Measurements from ENCODE around the gene YPEL3.

DNA sequence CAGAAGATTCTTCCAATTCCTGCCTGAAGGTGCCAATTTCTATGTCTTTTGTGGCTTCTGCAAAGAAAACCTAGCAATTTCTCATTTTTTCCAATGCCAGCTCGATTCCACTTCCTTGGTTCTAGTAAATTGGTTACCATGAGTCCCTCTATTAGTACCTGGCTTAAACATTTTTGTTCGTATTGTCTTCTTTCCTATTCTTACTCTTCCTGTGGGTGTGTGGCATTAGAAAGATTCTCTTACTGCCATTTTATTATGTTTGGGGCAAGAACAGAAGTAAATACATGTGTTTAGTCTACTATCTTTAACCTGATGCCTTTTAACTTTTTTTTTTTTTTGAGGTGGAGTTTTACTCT lies 47.3 kb upstream of the YPEL3 start:
- TF ChIP-seq SPI1 (IDR thresholded peaks at IDR 0.05; ENCODE audit: borderline replicate concordance, low read depth) (no peak), POLR2AphosphoS5 (IDR thresholded peaks at IDR 0.05; ENCODE audit: low read depth) (no peak)
- TF ChIP-seq, protein P1, sequence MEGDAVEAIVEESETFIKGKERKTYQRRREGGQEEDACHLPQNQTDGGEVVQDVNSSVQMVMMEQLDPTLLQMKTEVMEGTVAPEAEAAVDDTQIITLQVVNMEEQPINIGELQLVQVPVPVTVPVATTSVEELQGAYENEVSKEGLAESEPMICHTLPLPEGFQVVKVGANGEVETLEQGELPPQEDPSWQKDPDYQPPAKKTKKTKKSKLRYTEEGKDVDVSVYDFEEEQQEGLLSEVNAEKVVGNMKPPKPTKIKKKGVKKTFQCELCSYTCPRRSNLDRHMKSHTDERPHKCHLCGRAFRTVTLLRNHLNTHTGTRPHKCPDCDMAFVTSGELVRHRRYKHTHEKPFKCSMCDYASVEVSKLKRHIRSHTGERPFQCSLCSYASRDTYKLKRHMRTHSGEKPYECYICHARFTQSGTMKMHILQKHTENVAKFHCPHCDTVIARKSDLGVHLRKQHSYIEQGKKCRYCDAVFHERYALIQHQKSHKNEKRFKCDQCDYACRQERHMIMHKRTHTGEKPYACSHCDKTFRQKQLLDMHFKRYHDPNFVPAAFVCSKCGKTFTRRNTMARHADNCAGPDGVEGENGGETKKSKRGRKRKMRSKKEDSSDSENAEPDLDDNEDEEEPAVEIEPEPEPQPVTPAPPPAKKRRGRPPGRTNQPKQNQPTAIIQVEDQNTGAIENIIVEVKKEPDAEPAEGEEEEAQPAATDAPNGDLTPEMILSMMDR (IDR thresholded peaks at IDR 0.05; ENCODE audit: insufficient read depth, low read length), result no peak

Data from HL-60 (cell line).